HG03378 (cell line): ENCODE data around the gene TAF13.
A peak's percentile ranks its signal among the peaks of the same experiment; 100 is the strongest.

ENCODE experiments used
- ATAC-seq: cut with Tn5 transposase; IDR thresholded peaks from one replicate; pipeline ENCODE4 v1.9.1; 2021; ENCODE audit warnings: mild to moderate bottlenecking, moderate library complexity; ENCODE audit not compliant: unreplicated experiment

The TAF13 gene

DNA sequence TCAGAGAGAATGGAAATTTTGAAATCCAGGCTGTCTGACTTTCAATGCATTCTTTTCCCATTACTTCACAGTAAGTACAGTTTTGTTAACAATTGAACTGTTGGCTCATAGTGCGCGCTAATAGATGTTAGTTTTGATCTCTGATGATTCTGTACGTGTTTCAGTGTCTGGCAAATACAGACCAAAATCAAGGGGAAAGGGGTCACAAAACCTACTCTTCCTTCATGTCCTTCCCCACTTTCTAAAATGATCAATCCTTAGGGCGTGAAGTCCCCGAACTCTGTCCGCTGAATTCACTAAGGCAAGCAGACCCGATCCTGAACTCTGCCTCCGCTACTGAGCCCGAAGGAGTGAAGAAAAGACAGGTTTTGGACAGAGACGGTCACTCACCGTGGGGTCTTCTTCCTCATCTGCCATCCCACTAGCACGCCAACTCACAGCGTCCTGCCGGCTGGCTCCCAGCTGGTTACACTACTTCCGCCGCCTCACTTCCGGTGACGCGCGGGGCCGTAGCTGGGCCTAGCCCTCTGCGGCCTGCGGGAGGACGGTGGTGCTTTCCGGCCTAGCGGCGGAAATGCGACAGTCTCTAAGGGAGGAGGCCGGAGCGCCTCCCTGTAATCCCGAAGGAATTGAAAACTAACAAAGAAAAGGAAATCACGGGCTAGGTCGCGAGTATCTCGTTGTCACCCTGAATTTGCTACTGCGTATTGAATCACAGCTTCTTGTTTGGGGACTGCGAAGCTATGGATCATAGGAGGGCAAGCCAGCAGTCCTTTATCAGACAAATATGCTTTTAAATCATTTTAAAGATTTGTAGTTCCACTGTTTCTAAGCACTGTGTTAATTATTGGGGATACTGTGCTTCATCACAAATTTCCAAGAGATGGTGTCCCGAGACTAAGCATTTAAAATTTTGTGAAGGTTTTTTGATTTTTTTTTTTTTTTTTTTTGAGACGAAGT is at the start of gene TAF13:
TAF13 (minus strand) TSS at position 473 of the 960 bp plus-strand sequence; CDS start at position 417, 56 bp downstream.
- ATAC-seq, result peak; percentile 91

DNA sequence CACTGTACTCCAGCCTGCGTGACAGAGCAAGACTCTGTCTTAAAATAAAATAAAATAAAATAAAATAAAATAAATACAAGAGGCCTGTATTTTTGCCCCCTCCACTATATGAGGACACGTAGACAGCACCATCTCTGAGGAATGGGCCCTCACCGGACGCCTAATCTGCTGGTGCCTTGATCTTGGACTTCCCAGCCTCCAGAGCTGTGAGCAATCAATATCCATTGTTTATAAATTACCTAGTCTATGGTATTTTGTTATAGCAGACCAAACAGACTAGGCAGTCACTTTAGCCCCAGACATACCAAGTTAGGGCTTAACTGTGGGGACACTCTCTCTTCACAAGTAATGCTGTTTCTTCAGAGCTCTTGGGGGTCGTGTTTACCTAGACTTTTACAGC is 44.6 kb upstream of the TAF13 start:
- no peak for ATAC-seq

DNA sequence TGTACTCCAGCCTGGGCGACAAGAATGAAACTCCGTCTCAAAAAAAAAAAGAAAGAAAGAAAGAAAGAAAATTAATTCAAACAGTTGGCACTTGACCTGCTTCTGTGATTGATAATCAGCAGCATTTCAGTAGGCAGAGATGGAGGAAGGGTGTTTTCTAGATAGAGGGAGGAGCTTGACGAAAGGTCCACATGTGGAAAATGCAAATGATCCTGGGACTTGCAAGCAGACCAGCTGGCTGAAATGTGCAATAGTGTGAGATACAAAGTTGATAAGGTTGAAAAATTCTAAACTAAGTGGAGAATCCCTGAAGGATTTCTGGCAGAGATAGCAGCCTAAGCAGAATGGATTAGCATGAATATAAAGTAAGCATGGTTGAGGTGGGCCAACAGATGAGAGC is 42.3 kb upstream of the TAF13 start:
- ATAC-seq, result no peak

DNA sequence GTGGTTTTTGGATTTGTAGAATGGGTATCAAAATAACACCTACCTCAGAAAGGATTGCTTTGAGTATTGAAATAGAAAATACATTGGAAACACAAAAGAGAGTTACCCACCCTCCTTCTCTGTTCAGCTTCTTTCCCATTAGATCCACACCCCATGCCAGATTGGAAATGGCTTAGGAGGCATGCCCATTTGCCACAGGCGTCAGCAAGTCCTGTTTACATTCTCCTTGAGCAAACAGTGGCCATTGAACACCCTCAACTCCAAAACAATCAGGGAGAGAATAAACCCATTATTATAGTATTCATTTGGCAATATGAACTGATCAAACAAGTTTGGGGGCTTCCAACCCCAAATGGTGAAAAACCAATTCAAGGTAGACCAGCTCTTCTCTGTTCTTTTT is 40.5 kb upstream of the TAF13 start:
- ATAC-seq, result no peak

GRCh38 chr1:109115685-109116084 is 39.9 kb upstream of the TAF13 start:
- ATAC-seq, result no peak

- no peak for ATAC-seq
Measured at GRCh38 chr1:109114342-109114674, 38.5 kb upstream of the TAF13 start.

DNA sequence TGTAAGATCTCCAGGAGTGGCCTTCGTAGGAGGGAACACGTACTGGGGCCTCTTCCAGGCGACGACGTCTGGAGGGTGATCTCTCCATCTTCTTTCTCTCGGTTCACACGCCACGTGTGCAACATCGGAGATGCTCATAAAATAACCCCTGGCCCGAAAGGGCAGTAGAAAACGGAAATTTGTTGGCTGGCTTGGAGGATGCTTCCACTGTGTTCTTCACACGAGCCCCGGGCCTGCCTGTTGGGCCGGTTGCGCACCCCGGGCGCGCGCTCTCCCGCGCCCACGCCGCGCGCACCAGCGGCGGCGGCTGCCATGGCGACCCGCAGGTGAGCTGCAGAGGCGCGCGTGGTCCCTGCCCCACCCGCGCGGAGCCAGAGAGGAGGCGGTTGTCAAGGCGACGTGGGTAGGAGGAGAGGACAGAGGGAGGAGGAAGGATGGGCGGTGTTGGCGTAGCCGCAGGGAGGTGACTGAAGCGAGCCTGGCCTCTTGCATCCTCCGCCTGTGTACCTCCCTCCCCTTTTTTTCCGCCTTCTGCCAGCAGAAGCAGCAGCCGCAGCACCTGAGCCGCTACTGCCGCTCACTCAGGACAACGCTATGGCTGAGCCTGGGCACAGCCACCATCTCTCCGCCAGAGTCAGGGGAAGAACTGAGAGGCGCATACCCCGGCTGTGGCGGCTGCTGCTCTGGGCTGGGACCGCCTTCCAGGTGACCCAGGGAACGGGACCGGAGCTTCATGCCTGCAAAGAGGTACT is 38.0 kb upstream of the TAF13 start, which contains the start of gene ELAPOR1:
ELAPOR1 (plus strand) TSS at position 526 of the 752 bp plus-strand sequence; CDS start at position 595, 69 bp downstream.
- no peak for ATAC-seq

- ATAC-seq, result peak; percentile 63
Measured at GRCh38 chr1:109112652-109113285, 37.0 kb upstream of the TAF13 start.

- ATAC-seq, result no peak
Measured at GRCh38 chr1:109112056-109112651, 36.4 kb upstream of the TAF13 start.

DNA sequence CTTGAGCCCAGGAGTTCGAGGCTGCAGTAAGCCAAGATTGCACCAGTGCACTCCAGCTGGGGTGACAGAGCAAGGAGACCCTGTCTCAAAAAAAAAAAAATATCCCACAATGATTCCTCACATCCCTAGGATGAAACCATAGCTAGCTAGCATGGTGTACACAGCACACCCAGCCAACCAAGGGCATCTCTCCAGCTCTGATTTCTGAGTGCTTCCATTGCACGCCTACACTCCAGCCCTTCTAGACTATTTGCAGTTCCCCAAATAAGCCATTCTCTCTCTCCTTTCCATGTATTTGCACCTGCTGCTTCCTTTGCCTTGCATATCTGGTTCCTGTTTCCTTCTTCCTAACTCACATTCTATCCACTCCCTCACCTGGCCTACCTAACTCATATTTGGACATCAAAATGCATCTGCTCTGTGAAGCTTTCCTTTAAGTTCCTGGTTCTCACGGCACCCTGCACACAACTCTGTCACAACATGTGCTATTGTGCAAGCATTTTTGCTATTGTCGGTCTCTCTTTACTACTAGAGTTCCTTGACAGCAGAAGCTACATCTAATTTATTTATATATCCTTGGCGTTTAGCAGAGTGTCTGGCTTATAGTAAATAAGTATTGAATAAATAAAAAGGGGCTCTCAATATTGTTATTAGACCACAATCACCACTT is 35.7 kb upstream of the TAF13 start:
- no peak for ATAC-seq

- no peak for ATAC-seq
Measured at GRCh38 chr1:109109906-109110305, 34.1 kb upstream of the TAF13 start.

DNA sequence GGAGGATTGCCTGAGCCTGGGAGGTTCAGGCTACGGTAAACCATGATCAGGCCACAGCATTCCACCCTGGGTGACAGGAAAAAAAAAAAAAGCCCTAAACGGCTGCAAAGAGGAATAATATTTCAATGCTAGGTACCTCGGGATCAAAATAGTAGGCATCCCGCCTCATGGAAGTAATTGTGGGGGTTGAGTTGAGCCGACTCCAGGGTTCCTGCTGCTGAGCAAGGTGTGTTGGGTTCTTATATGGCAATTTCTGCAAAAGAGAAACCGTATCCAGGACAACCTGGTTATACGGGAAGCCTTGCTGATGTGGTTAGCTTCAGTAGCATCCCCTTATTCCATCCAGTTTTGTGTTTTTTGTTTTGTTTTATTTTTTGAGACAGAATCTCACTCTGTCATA is 32.0 kb upstream of the TAF13 start:
- ATAC-seq, result no peak

- no peak for ATAC-seq
Measured at GRCh38 chr1:109105881-109106280, 30.1 kb upstream of the TAF13 start.

DNA sequence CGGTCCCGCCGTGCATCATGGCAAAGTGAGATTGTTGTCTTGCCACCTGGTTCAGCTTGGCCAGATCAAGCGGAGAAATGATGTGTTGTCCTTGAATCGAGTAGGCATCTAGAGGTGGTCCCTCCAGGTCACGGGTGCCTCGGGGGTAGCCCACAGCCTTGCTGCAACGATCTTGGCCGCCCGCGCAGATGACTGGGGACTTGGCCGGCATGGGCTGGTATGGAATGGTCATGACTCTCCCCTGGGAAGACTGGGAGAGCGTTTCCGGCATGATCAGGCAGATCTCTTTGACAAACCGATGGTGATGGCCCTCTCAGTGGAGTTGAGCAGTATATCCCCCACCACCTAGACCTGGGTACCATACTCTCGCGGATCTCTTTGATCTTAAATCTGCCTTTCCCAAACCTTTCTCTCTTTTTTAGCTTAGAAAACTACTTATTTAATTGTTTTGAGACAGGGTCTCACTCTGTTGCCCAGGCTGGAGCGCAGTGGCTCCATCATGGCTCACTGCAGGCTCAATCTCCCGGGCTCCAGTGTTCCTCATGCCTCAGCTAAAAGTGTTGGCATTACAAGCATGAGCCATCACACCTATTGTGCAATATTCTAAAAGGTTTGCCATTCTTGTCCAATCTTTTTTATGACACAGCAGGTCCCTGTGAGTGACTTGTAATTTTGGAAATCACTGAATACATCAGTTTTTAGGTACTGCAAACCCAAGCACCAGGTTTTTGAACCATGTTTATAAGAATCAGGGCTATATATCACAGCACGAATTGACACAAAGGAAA is 28.8 kb upstream of the TAF13 start:
- ATAC-seq, result no peak

GRCh38 chr1:109099938-109100773 is 24.4 kb upstream of the TAF13 start:
- ATAC-seq, result peak; percentile 81

- no peak for ATAC-seq
Measured at GRCh38 chr1:109096120-109096519, 20.3 kb upstream of the TAF13 start.

DNA sequence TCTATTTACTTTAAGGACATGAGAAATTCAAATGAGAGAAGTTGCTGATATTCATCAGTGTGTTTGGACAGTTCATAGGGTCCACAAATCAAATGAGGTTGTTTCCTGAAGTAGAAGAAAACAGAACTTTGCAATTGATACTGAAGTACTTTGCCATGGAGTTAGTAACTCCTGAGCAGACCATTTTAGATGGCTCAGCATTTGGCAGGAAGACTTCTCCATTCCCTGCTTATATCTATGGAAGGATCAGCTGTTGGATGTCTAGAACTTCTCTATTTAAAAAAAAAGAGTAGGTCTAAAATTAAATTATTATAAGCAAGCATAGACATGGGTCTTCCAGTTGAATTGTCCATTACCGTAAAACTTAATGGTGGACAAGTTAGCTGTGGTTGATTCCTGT is 19.8 kb upstream of the TAF13 start:
- ATAC-seq, result no peak

DNA sequence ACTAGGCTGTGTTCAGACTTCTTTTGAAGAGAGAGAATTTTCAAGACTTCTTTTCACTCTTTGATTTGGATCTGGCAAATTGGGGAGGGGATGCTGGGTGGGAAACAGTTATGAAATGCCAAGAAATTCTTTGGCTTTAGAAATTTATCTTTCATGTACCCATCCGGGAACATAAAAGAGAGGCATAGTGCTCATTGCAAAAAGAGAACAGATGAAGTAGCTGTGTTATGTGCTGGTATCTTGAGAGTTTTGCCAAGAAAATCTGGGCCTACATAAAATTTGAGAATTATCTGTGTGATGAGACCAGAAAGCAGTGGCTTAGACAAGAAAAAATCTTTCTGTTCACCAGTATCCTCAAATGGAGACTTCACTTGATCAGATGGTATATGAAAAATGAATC is 19.1 kb upstream of the TAF13 start:
- ATAC-seq, result no peak

DNA sequence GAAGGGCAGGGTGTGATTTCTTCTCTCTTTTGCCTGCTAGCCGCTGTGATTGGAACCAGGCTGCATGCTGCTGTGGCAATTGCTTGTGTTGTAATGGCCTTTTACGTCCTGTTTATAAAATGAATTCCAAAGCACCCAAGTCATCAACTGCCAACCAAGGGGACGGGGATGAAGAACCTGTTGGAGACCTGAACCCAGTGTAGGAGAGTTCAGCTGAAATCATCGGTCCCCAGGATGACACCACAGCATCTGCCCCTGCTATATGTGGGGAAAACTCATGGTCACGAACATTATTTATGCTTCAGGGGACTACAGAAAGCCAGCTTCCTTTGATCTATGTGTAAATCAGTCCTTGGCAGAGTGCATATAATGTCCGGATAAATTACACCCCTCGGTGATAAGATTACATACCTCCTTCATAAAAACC is 18.6 kb upstream of the TAF13 start:
- ATAC-seq, result no peak
